Naive thymus-derived CD4-positive, alpha-beta T cell (primary cell): ENCODE measurements around the gene ZNHIT1. TPM values are rescaled to one million over a fixed set of nuclear protein-coding genes. Genes with fewer than 3 reads are reported as not detected.

Source experiments
- ATAC-seq: fragments of 150-1000 bp; cut with Tn5 transposase; 2 replicates; pipeline ENCODE4 v1.10.0; 2021; ENCODE audit warnings: mild to moderate bottlenecking, moderate library complexity
- CTCF ChIA-PET: fragments of 350-600 bp; sonication (Branson Sonifier 250); formaldehyde crosslinking; loops from one replicate; lab custom pipeline; 2021; ENCODE audit warnings: antibody characterized with exemption; lab: Charles Lee
- POLR2A ChIA-PET: fragments of 350-600 bp; sonication (Branson Sonifier 250); formaldehyde crosslinking; loops from one replicate; lab custom pipeline; 2021; ENCODE audit warnings: antibody characterized with exemption, inconsistent platforms; lab: Charles Lee
- DNase-seq, 9 donors: peaks; one replicate each; pipeline versions ENCODE4 v3.0.0 to v3.0.0-alpha.2; 2020 to 2022; ENCODE audit warnings: mixed read lengths in 1 of 9
- H3K27ac ChIP-seq: one replicate; pipeline ENCODE4 v1.7.0; 2013; ENCODE audit warnings: mild to moderate bottlenecking, low read depth, low read length, moderate library complexity
- H3K27me3 ChIP-seq, 2 donors: one replicate each; pipeline ENCODE4 v1.7.0; 2013; ENCODE audit warnings: low read length in 2 of 2, mild to moderate bottlenecking in 2 of 2, moderate library complexity in 2 of 2; ENCODE audit not compliant: control insufficient read depth in 2 of 2, insufficient read depth in 2 of 2
- H3K36me3 ChIP-seq, 3 experiments: 1 replicate in 2 of 3; 2 replicates in 1 of 3; pipeline ENCODE4 v1.7.0; 2013; ENCODE audit warnings: low read length in 3 of 3, mild to moderate bottlenecking in 3 of 3, moderate library complexity in 1 of 3; ENCODE audit not compliant: insufficient read depth in 3 of 3, control insufficient read depth in 2 of 3
- H3K4me1 ChIP-seq, 2 donors: one replicate each; pipeline ENCODE4 v1.7.0; 2013; ENCODE audit warnings: low read length in 2 of 2, mild to moderate bottlenecking in 2 of 2, moderate library complexity in 1 of 2; ENCODE audit not compliant: control insufficient read depth in 2 of 2, insufficient read depth in 2 of 2
- H3K4me3 ChIP-seq: 2 replicates; pipeline ENCODE4 v1.7.0; 2013; ENCODE audit warnings: mild to moderate bottlenecking, low read length
- H3K9me3 ChIP-seq, 3 experiments: 1 replicate in 2 of 3; 2 replicates in 1 of 3; pipeline ENCODE4 v1.7.0; 2013; ENCODE audit warnings: low read length in 3 of 3; ENCODE audit not compliant: control insufficient read depth in 2 of 3
- H3K27ac Mint-ChIP-seq, 9 donors: one replicate each; pipeline ENCODE4 v1.8.0; 2020 to 2022; ENCODE audit warnings: mixed read lengths in 9 of 9, mild to moderate bottlenecking in 8 of 9, moderate library complexity in 5 of 9, inconsistent platforms in 2 of 9
- H3K27me3 Mint-ChIP-seq, 5 donors: one replicate each; pipeline ENCODE4 v1.8.0; 2021 to 2022; ENCODE audit warnings: mixed read lengths in 5 of 5, mild to moderate bottlenecking in 1 of 5
- H3K36me3 Mint-ChIP-seq, 5 donors: one replicate each; pipeline ENCODE4 v1.8.0; 2020 to 2022; ENCODE audit warnings: mixed read lengths in 5 of 5, mild to moderate bottlenecking in 3 of 5, inconsistent platforms in 1 of 5
- H3K4me1 Mint-ChIP-seq, 7 donors: one replicate each; pipeline ENCODE4 v1.8.0; 2020 to 2022; ENCODE audit warnings: mixed read lengths in 7 of 7, mild to moderate bottlenecking in 3 of 7, inconsistent platforms in 1 of 7
- H3K4me3 Mint-ChIP-seq, 10 donors: one replicate each; pipeline ENCODE4 v1.8.0; 2020 to 2022; ENCODE audit warnings: mild to moderate bottlenecking in 10 of 10, mixed read lengths in 10 of 10, moderate library complexity in 6 of 10, inconsistent platforms in 2 of 10
- H3K9me3 Mint-ChIP-seq, 11 donors: one replicate each; pipeline ENCODE4 v1.8.0; 2020 to 2022; ENCODE audit warnings: mixed read lengths in 11 of 11, mild to moderate bottlenecking in 4 of 11, inconsistent platforms in 1 of 11, moderate library complexity in 1 of 11
- intact Hi-C, 2 donors: fragments of 100-400 bp; cut with micrococcal nuclease; formaldehyde crosslinking; loops; one replicate each; pipeline ENCODE4 v1.15.1; 2023
- polyA plus RNA-seq, 2 donors: library from polyadenylated mRNA; unstranded; fragments of 300-500 nt; fragmentation: Illumina TruSeq; gene quantifications; one replicate each; pipeline ENCODE4 v1.2.3, GENCODE V29; 2021
- total RNA-seq, 6 experiments: library from RNA in 5 of 6; stranded (reverse) in 5 of 6; gene quantifications; 1 replicate in 5 of 6; 2 replicates in 1 of 6; pipeline ENCODE4 v1.2.3 and lab custom pipeline; 2021 to 2026

ZNHIT1 gene
- total and polyA plus RNA-seq, 7 experiments from 2014 or later: 32.1 to 72.1 (median 39.9) TPM

DNA sequence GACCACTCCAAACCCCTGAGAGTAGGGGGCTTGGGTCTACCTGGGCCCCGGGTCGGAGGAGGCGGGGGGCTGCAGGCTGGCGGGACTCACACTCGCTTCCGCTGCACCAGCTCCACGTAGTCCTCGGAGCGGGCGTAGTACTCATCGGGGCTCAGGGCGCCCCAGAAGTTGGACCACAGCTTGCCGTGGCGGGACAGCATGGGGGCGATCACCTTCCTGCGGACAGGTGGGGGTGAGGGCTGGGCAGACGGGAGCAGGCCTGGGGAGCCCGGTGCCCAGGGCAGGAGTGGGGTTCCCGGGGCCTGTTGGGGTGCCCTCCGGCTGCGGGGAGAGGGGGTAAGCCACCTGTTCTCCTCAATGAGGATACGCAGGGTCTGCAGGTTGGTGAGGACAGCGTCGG, 6.5 kb upstream of the ZNHIT1 start:
- peaks cover 0 to 58% (median 0%) of the 10 kb centered on the region in 3 experiments for H3K36me3 ChIP-seq
- peaks cover 0 to 19% (median 4%) of the 10 kb centered on the region in 5 donors for H3K36me3 Mint-ChIP-seq
- CTCF ChIA-PET: no interaction called here
- no peak overlapping the region for H3K27ac Mint-ChIP-seq
- ATAC-seq (no peak), DNase-seq (no peak)
- H3K9me3 Mint-ChIP-seq: no peaks in the 10 kb centered on the region
- H3K4me1 Mint-ChIP-seq: peaks cover under 1 to 12% (median 5%) of the 10 kb centered on the region in 7 donors
- no peak overlapping the region for H3K27ac ChIP-seq
- no peak overlapping the region for H3K4me3 ChIP-seq
- H3K27me3 Mint-ChIP-seq: no peaks in the 10 kb centered on the region
- H3K4me3 Mint-ChIP-seq: no peak overlapping the region
- no peaks in the 10 kb centered on the region for H3K9me3 ChIP-seq
- peaks cover 1 to 2% of the 10 kb centered on the region in 2 donors for H3K4me1 ChIP-seq
- intact Hi-C loops: no loop called here
- POLR2A ChIA-PET: interaction anchor here (1.3 kb wide), 1 partner anchor 11 kb away, joined by 4 read pairs; no protein-coding TSS in a partner anchor
- H3K27me3 ChIP-seq: no peaks in the 10 kb centered on the region

DNA sequence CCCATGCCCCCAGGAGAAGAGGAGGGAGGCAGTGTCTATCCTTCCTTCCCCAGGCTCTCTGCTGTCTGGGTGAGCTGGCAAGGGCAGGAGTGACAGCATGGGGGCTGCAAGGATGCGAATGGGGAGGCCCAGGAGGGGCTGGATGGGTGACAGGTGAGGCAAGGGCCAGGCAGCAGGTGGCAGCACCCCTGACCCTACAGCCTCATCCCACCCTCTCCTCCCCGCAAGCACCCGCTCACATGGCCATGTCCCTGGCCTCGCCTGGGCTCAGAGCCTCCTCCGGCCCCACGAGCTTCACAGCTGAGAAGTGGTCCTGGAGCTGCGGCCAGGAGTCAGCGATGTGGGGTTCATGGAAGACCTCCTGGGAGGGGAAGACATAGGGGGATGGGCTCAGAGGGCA, 6.0 kb upstream of the ZNHIT1 start:
- ChIA-PET POLR2A (interaction anchor here (1.3 kb wide), 1 partner anchor 11 kb away, joined by 4 read pairs; no protein-coding TSS in a partner anchor), CTCF (no interaction called here)
- H3K4me3 Mint-ChIP-seq: peak overlapping the region in 1 of 10 donors; percentile 63
- Histone ChIP-seq H3K4me3 (no peak overlapping the region), H3K27me3 (no peaks in the 10 kb centered on the region), H3K36me3 (peaks cover 0 to 58% (median 0%) of the 10 kb centered on the region in 3 experiments), H3K4me1 (peaks cover 6 to 7% of the 10 kb centered on the region in 2 donors), H3K27ac (no peak overlapping the region), H3K9me3 (no peaks in the 10 kb centered on the region)
- peaks cover 0 to 20% (median 4%) of the 10 kb centered on the region in 5 donors for H3K36me3 Mint-ChIP-seq
- H3K9me3 Mint-ChIP-seq: no peaks in the 10 kb centered on the region
- intact Hi-C loops: no loop called here
- H3K4me1 Mint-ChIP-seq: peaks cover 5 to 15% (median 8%) of the 10 kb centered on the region in 7 donors
- DNase-seq (no peak), ATAC-seq (no peak)
- H3K27me3 Mint-ChIP-seq: no peaks in the 10 kb centered on the region
- no peak overlapping the region for H3K27ac Mint-ChIP-seq

DNA sequence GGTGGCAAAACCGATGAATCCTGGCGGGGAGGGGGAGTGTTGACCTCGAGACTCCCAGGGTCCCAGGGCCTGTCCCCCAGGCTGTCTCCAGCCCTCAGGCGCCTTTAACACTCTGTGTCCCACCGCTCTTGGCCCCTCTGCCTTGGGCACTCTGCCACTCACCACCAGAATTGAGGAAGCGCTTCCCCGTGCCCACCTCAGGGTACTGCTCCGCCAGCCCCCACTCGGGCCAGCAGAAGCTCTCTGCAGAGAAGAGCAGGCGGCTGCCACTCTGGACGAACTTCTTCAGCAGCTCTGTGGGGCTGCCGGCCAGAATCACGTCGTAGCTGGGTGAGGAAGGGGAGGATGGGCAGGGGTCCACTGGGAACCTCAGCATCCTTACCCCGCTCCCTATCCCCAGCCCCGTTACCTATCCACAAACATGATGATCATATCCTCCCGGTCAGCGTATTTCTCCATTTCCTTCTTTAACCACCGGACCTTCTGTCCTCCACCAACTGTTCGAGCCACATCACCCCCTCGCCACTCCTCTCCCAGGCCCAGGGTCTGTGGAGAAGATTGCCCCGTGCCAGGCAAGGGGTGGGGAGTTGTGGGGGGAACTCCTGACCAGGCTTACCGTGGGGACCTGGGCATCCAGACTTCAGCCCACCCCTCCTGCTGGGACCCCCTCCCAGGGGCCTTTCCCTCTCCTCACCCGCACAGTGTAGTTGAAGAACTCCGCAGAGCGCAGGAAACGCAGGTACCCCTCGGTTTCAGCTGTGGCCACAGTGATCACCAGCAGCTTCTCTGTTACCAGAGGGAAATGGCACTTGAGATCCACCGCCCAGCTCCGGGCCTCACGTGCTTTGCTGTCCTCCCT, 1.7 kb upstream of the ZNHIT1 start:
- intact Hi-C loops: loop anchor here (1.0 to 5.0 kb wide), 3 partner anchors 12 to 1146 kb away; partner anchors contain the start of gene IFT22 (in 2 of the 2)
- Mint-ChIP-seq H3K36me3 (peaks cover 0 to 12% (median 0%) of the 10 kb centered on the region in 5 donors), H3K27ac (peak overlapping the region; percentile 28 to 78 (median 73)), H3K4me1 (peaks cover 15 to 46% (median 39%) of the 10 kb centered on the region in 7 donors), H3K9me3 (no peaks in the 10 kb centered on the region), H3K27me3 (no peaks in the 10 kb centered on the region), H3K4me3 (peak overlapping the region; percentile 81 to 97 (median 94))
- POLR2A ChIA-PET: interaction anchor here (0.6 to 3.2 kb wide), 3 partner anchors 12 to 33 kb away, joined by 3 to 61 read pairs (median 16); partner anchors contain the start of gene FIS1
- Histone ChIP-seq H3K4me1 (peaks cover 15% of the 10 kb centered on the region in 2 donors), H3K4me3 (peak overlapping the region; percentile 70), H3K36me3 (peaks cover 0 to 35% (median 0%) of the 10 kb centered on the region in 3 experiments), H3K9me3 (no peaks in the 10 kb centered on the region), H3K27me3 (no peaks in the 10 kb centered on the region), H3K27ac (peak overlapping the region; percentile 87)
- DNase-seq: peak in 1 of 9 donors; percentile 10
- ATAC-seq: no peak
- CTCF ChIA-PET: interaction anchor here (0.6 to 3.5 kb wide), 4 partner anchors 12 to 67 kb away, joined by 4 to 30 read pairs (median 10); partner anchors contain the start of gene FIS1

DNA sequence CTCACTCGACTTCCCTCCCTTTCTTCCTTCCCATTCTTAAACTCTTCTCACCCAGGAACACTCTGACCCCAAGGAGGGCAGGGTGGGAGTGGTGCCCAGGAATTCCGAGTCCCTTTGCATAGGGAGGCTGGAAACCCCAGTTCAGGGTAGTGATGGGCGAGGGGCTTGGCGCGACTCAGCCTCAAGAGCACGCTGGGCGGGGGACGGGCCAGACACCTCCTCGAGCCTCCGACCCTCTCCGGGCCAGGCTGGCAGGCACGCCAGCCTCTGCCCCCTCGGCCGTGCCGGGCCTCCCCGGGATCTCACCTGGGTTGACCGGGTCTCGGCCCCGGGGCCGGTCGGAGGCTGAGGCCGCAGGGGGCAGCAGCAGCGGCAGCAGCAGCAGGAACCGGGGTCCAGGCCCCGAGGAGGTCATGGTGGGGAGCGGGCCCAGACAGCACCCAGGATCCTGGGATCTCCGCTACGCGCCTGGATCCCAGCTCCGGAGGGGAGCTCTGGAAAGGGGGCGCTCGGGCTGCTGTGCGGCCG, 1.0 kb upstream of the ZNHIT1 start:
- Histone ChIP-seq H3K4me1 (peaks cover 15% of the 10 kb centered on the region in 2 donors), H3K27me3 (no peaks in the 10 kb centered on the region), H3K27ac (peak overlapping the region; percentile 87), H3K9me3 (no peaks in the 10 kb centered on the region), H3K4me3 (peak overlapping the region; percentile 70), H3K36me3 (peaks cover 0 to 28% (median 0%) of the 10 kb centered on the region in 3 experiments)
- peak overlapping the region; percentile 83 to 97 (median 96) for H3K4me3 Mint-ChIP-seq
- POLR2A ChIA-PET: interaction anchor here (0.6 to 3.2 kb wide), 11 partner anchors 8 to 1834 kb away, joined by 3 to 61 read pairs (median 6); partner anchors contain the start of genes FIS1, SRRT and VGF
- H3K27me3 Mint-ChIP-seq: no peaks in the 10 kb centered on the region
- H3K27ac Mint-ChIP-seq: peak overlapping the region in 8 of 9 donors; percentile 51 to 93 (median 76)
- H3K9me3 Mint-ChIP-seq: no peaks in the 10 kb centered on the region
- ATAC-seq: peak; percentile 4
- H3K4me1 Mint-ChIP-seq: peaks cover 22 to 50% (median 45%) of the 10 kb centered on the region in 7 donors
- peaks cover 0 to 15% (median 0%) of the 10 kb centered on the region in 5 donors for H3K36me3 Mint-ChIP-seq
- DNase-seq: peak in 2 of 9 donors; percentile 6 to 9
- intact Hi-C loops: loop anchor here (1.0 to 5.0 kb wide), 6 partner anchors 13 to 1145 kb away; partner anchors contain the start of gene IFT22 (in 2 of the 2)
- CTCF ChIA-PET: interaction anchor here (1.1 to 3.5 kb wide), 4 partner anchors 12 to 134 kb away, joined by 3 to 30 read pairs (median 10); partner anchors contain the start of gene FIS1

DNA sequence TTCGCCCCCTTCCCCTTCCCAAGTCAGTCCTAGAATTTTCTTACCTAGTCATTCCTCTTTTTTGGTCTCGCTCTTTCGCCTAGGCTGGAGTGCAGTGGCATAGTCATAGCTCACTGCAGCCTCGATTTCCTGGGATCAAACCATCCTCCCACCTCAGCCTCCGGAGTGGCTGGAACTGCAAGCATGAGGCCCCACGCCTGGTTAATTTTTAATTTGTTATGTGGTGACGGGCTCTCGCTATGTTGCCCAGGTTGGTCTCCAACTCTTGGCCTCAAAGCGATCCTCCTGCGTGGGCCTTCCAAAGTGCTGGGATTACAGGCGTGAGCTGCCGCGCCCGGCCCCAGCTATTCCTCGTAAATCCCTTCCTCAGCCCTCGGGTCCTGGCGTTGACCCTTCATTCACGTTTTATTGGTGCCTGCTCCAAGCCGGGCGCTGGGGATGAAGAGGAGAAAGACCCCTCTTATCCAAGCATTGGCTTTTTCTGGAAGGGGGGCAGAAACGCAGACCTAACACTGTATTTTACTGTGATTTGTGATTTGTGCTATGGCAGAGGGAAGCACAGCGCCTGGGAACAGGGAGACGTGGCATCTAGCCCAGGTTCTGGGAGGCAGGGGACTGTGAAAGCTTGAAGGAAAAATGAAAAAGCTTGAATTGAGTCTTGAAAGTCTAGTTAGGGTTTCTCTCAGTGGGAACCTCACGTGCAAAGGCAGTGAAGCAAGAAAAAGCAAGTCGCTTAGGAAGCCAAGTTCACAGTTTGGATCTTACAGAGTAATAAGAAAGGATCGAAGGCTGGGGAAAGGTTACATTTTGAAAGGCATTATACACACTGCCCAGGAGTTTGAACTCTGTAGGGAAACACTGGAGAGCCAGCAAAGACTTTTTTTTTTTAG, 516 bp downstream of the ZNHIT1 start:
- H3K4me1 Mint-ChIP-seq: peaks cover 27 to 54% (median 46%) of the 10 kb centered on the region in 7 donors
- intact Hi-C loops: loop anchor here (1.0 to 5.0 kb wide), 9 partner anchors 26 to 1144 kb away; partner anchors contain the start of genes AP1S1 (in 2 of the 2), IFT22 (in 2 of the 2), VGF (in 2 of the 2) and MEPCE (in 1 of the 2)
- ATAC-seq: no peak
- H3K4me3 ChIP-seq: peak overlapping the region; percentile 70
- peaks cover 15% of the 10 kb centered on the region in 2 donors for H3K4me1 ChIP-seq
- no peaks in the 10 kb centered on the region for H3K27me3 Mint-ChIP-seq
- ChIA-PET POLR2A (interaction anchor here (0.6 to 3.2 kb wide), 16 partner anchors 8 to 1016 kb away, joined by 3 to 61 read pairs (median 5); partner anchors contain the start of genes FBXO24, FIS1, IFT22 and LRCH4), CTCF (interaction anchor here (1.1 to 3.5 kb wide), 5 partner anchors 14 to 135 kb away, joined by 3 to 30 read pairs (median 7); partner anchors contain the start of gene FIS1)
- peaks cover 0 to 22% (median 0%) of the 10 kb centered on the region in 5 donors for H3K36me3 Mint-ChIP-seq
- peaks cover 0 to 32% (median 0%) of the 10 kb centered on the region in 3 experiments for H3K36me3 ChIP-seq
- no peaks in the 10 kb centered on the region for H3K27me3 ChIP-seq
- no peak for DNase-seq
- H3K4me3 Mint-ChIP-seq: peak overlapping the region; percentile 89 to 97 (median 96)
- no peaks in the 10 kb centered on the region for H3K9me3 Mint-ChIP-seq
- H3K27ac Mint-ChIP-seq: peak overlapping the region; percentile 88 to 96 (median 93)
- H3K9me3 ChIP-seq: no peaks in the 10 kb centered on the region
- H3K27ac ChIP-seq: peak overlapping the region; percentile 87
